Activated CD8-positive, alpha-beta memory T cell treated with anti-CD3 and anti-CD28 coated beads, Interleukin-2, amount 10 ng/mL, durations not matched to agents 7 days and 5 days (primary cell): ENCODE data around the gene GPER1. TPM values are rescaled to one million over a fixed set of nuclear protein-coding genes. Genes with fewer than 3 reads are reported as not detected.

Source experiments
- ATAC-seq: fragments of 150-1000 bp; cut with Tn5 transposase; one replicate; pipeline ENCODE4 v1.10.0; 2021; ENCODE audit warnings: moderate library complexity
- CTCF ChIA-PET: fragments of 350-600 bp; sonication (Branson Sonifier 250); formaldehyde crosslinking; loops from one replicate; lab custom pipeline; 2021; ENCODE audit warnings: antibody characterized with exemption; lab: Charles Lee
- DNase-seq: peaks from one replicate; pipeline ENCODE4 v3.0.0-alpha.2; 2020
- H3K27ac Mint-ChIP-seq: one replicate; pipeline ENCODE4 v1.8.0; 2021; ENCODE audit warnings: mild to moderate bottlenecking, mixed read lengths
- H3K27me3 Mint-ChIP-seq: one replicate; pipeline ENCODE4 v1.8.0; 2021; ENCODE audit warnings: mixed read lengths
- H3K36me3 Mint-ChIP-seq: one replicate; pipeline ENCODE4 v1.8.0; 2021; ENCODE audit warnings: mild to moderate bottlenecking, mixed read lengths
- H3K4me1 Mint-ChIP-seq: one replicate; pipeline ENCODE4 v1.8.0; 2021; ENCODE audit warnings: mixed read lengths
- H3K4me3 Mint-ChIP-seq: one replicate; pipeline ENCODE4 v1.8.0; 2021; ENCODE audit warnings: mild to moderate bottlenecking, moderate library complexity, mixed read lengths
- H3K9me3 Mint-ChIP-seq: one replicate; pipeline ENCODE4 v1.8.0; 2022; ENCODE audit warnings: low read depth, mixed read lengths
- total RNA-seq, 2 experiments: library from RNA; stranded (reverse); gene quantifications; one replicate each; pipeline ENCODE4 v1.2.3, GENCODE V29; 2021

Gene GPER1
- total RNA-seq, 2 experiments from 2014 or later = not detected

DNA sequence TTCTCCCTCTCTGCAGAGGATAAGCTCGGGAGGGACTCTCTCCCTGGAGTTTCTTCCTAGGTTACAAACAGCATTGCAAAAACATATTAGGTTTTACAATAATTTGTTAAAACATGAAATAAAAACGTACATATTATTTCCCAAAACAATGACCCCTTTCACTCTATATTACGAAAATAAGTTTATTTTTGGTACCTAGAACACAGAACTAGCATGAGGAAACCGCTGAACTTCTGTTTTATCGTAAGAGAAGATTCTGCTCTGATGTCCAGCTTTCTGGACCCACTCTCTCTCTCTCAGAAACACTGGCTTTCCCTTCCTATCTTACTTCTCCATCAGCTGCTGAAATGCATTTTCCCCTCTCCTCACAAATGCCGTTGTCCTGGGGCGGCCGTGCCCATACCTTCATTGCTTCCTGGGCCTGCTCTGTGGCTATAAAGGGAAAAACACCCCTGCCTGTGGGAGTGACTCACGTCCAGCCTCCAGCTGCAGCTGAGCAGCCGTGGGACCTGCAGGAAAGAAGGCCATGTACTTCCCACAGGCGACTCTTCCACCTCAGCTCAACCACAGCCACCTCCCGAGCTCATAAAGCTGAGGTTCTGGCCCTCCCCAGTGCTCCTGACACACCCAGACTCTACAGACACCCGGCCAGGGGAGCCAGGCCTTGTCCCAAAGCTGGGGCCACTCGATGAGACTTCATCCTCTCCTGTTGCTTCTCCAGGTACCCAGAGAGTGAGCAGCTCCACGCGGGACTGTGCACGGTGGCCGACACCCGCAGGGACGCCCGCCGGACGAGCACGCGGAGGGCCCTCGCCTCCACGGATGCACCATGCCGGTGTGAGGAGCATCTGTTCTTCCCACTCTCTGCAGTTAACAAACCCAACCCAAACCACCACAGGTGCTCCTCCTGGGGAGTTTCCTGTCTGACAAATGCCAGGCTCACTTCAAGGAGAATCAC, 3.1 kb downstream of the GPER1 start:
- no peak overlapping the region for H3K27ac Mint-ChIP-seq
- CTCF ChIA-PET = interaction anchor here (0.9 to 2.1 kb wide), 6 partner anchors 9 to 98 kb away, joined by 3 to 7 read pairs (median 4); no protein-coding TSS in a partner anchor
- H3K4me3 Mint-ChIP-seq = no peak overlapping the region
- ATAC-seq = no peak
- H3K9me3 Mint-ChIP-seq = no peaks in the 10 kb centered on the region
- peaks cover 6% of the 10 kb centered on the region for H3K27me3 Mint-ChIP-seq
- no peak for DNase-seq
- peaks cover 10% of the 10 kb centered on the region for H3K4me1 Mint-ChIP-seq
- no peaks in the 10 kb centered on the region for H3K36me3 Mint-ChIP-seq

DNA sequence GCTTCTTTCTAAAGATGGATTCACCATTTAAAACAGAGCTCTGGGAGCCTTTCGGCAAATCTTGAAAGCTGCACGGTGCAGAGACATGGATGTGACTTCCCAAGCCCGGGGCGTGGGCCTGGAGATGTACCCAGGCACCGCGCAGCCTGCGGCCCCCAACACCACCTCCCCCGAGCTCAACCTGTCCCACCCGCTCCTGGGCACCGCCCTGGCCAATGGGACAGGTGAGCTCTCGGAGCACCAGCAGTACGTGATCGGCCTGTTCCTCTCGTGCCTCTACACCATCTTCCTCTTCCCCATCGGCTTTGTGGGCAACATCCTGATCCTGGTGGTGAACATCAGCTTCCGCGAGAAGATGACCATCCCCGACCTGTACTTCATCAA, 3.7 kb downstream of the GPER1 start:
- DNase-seq (no peak), ATAC-seq (no peak)
- H3K4me1 Mint-ChIP-seq = peaks cover 10% of the 10 kb centered on the region
- no peaks in the 10 kb centered on the region for H3K9me3 Mint-ChIP-seq
- H3K4me3 Mint-ChIP-seq = no peak overlapping the region
- H3K27me3 Mint-ChIP-seq = peaks cover 6% of the 10 kb centered on the region
- no peaks in the 10 kb centered on the region for H3K36me3 Mint-ChIP-seq
- CTCF ChIA-PET = interaction anchor here (1.2 to 2.1 kb wide), 4 partner anchors 26 to 98 kb away, joined by 3 to 7 read pairs (median 4); no protein-coding TSS in a partner anchor
- H3K27ac Mint-ChIP-seq = no peak overlapping the region

DNA sequence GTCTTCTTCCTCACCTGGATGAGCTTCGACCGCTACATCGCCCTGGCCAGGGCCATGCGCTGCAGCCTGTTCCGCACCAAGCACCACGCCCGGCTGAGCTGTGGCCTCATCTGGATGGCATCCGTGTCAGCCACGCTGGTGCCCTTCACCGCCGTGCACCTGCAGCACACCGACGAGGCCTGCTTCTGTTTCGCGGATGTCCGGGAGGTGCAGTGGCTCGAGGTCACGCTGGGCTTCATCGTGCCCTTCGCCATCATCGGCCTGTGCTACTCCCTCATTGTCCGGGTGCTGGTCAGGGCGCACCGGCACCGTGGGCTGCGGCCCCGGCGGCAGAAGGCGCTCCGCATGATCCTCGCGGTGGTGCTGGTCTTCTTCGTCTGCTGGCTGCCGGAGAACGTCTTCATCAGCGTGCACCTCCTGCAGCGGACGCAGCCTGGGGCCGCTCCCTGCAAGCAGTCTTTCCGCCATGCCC, 4.3 kb downstream of the GPER1 start:
- Mint-ChIP-seq H3K36me3 (no peaks in the 10 kb centered on the region), H3K4me3 (no peak overlapping the region), H3K4me1 (peaks cover 4% of the 10 kb centered on the region), H3K27ac (no peak overlapping the region), H3K27me3 (peaks cover 3% of the 10 kb centered on the region), H3K9me3 (no peaks in the 10 kb centered on the region)
- CTCF ChIA-PET = interaction anchor here (1.2 to 2.1 kb wide), 4 partner anchors 26 to 99 kb away, joined by 3 to 7 read pairs (median 4); no protein-coding TSS in a partner anchor
- ATAC-seq = no peak
- DNase-seq = no peak

DNA sequence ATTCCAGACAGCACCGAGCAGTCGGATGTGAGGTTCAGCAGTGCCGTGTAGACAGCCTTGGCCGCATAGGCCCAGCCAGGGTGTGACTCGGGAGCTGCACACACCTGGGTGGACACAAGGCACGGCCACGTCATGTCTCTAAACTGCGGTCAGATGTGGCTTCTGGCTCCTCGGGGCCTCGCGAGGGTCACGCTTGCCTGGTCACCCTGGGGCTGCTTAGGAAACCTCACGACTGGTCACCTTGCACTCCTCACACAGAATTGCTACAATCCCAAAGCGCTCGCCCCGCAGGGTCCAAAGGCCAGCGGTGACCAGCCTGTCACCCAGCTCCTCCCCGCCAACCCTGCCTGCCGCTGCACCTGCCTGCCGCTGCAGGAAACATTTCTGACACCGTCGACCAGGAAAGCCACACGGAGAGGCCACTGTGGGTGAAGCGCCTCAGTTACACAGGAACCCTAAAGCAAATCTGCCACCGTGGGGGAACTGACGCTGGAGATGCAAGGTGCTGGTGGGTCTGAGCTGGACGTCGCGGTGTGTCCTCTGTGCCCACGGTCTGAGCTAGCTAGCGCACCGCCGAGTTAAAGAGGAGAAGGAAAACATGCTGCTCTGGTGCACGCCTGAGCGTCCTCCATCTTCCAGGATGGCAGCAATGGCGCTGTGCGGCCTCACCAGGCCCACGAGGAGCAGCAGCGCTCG, 5.0 kb downstream of the GPER1 start:
- ATAC-seq (no peak), DNase-seq (no peak)
- Mint-ChIP-seq H3K9me3 (no peaks in the 10 kb centered on the region), H3K27ac (no peak overlapping the region), H3K4me1 (peaks cover 3% of the 10 kb centered on the region), H3K4me3 (no peak overlapping the region), H3K36me3 (peaks cover 1% of the 10 kb centered on the region), H3K27me3 (no peaks in the 10 kb centered on the region)
- CTCF ChIA-PET = interaction anchor here (1.2 to 2.1 kb wide), 3 partner anchors 27 to 100 kb away, joined by 4 to 7 read pairs (median 5); no protein-coding TSS in a partner anchor

DNA sequence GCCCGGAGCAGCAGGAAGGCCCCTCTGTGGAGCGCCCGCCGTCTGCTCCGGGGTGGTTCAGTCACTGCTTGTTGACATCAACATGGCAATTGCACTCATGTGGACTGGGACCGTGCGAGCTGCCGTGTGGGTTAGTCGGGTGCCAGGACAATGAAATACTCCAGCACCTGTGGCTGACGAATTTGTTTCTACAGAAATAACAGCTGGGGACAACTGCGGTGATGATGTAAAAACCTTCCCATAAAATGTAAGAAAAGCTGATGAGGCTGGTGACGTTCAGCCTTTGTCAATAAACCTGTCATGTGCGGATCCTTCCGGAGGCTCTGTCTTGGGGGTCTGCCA, 5.6 kb downstream of the GPER1 start:
- DNase-seq (no peak), ATAC-seq (no peak)
- H3K27me3 Mint-ChIP-seq = no peaks in the 10 kb centered on the region
- no peak overlapping the region for H3K27ac Mint-ChIP-seq
- H3K9me3 Mint-ChIP-seq = peaks cover 3% of the 10 kb centered on the region
- peaks cover 3% of the 10 kb centered on the region for H3K4me1 Mint-ChIP-seq
- H3K4me3 Mint-ChIP-seq = no peak overlapping the region
- CTCF ChIA-PET = interaction anchor here (1.9 kb wide), 1 partner anchor 28 kb away, joined by 5 read pairs; no protein-coding TSS in a partner anchor
- H3K36me3 Mint-ChIP-seq = peaks cover 1% of the 10 kb centered on the region

DNA sequence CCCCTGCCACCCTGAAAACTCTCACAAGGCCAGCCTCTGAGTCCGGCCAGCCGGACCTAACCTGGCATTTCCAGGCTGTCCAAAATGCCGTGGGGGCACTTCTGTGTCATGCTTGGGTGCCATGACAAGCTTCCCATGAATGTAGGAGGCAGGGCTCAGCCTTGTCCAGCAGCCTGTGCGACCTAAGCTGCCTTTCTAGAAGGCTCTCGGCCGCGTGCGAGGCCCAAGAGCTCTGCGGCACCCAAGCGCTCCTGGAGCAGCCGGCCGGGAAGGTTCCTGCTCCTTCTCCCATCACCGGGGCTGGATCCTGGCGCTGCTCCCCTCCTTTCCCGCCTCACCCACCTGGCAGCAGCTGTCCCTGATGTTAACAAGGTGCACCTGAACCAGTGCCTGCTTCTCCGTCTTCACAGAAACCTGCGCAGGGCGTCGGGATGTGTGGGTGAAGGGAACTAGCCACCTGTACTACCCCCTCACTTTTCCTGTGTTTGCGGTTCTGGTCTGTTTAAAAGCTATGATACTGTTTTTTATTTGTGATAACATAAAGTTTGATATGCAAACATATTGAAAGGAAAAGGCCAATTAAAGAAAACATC, 6.1 kb downstream of the GPER1 start:
- CTCF ChIA-PET = interaction anchor here (1.2 to 1.9 kb wide), 2 partner anchors 8 to 29 kb away, joined by 5 read pairs; no protein-coding TSS in a partner anchor
- Mint-ChIP-seq H3K9me3 (peaks cover 3% of the 10 kb centered on the region), H3K4me1 (peaks cover 3% of the 10 kb centered on the region), H3K36me3 (peaks cover 1% of the 10 kb centered on the region), H3K4me3 (no peak overlapping the region), H3K27ac (no peak overlapping the region), H3K27me3 (no peaks in the 10 kb centered on the region)
- DNase-seq = no peak
- no peak for ATAC-seq

DNA sequence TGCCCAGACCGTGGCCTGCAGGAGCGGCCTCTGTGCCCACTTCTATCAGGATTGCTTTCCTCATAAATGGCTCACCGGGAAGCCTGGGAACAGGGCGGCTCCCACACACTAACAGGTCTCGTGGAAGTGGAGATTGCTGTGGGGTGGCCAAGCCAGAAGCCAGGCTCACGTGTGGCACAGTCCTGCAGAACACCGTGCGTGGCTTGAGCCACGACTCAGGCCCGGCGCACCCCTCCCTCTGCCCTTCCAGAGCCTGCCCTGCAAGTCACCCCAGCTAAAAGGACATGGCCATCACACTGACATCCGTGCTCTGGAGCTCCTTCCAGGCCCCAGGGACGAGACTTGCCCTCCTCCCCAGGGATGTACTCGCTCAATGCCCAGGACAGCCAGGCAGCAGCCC, 7.0 kb downstream of the GPER1 start:
- H3K27me3 Mint-ChIP-seq = no peaks in the 10 kb centered on the region
- H3K4me1 Mint-ChIP-seq = peaks cover 3% of the 10 kb centered on the region
- CTCF ChIA-PET = interaction anchor here (1.2 to 1.9 kb wide), 2 partner anchors 9 to 102 kb away, joined by 5 to 6 read pairs; no protein-coding TSS in a partner anchor
- peaks cover 1% of the 10 kb centered on the region for H3K36me3 Mint-ChIP-seq
- no peak for ATAC-seq
- no peak overlapping the region for H3K27ac Mint-ChIP-seq
- H3K9me3 Mint-ChIP-seq = peaks cover 3% of the 10 kb centered on the region
- no peak overlapping the region for H3K4me3 Mint-ChIP-seq
- no peak for DNase-seq

DNA sequence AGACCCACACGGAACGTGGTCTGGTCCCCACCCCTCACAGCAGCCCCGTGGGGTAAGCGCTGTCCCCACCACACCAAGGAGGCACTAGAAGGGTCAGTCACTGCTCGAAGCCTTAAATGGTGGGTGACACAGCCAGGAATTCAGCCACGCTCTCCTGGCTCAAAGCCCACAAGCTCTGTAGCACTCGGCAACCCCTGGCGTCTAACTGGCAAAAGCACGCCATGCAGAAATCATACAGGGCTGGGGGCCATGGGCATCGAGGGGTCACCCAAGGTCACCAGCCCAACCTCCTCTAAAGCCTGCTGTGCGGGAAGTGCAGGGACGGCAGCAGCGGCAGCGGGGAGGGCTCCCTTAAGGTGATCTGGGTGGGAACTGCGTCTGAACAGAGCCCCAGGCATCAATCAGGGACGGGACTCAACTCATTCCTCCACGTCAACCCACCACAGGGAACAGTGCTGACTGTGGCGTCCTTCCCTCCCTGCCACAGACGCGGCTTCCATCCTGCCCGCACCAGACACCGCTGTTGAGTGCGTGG, 7.8 kb downstream of the GPER1 start:
- ATAC-seq (no peak), DNase-seq (no peak)
- Mint-ChIP-seq H3K36me3 (peaks cover 1% of the 10 kb centered on the region), H3K4me1 (peaks cover 3% of the 10 kb centered on the region), H3K27ac (no peak overlapping the region), H3K9me3 (peaks cover 3% of the 10 kb centered on the region), H3K4me3 (no peak overlapping the region), H3K27me3 (no peaks in the 10 kb centered on the region)
- CTCF ChIA-PET = interaction anchor here (1.2 to 1.9 kb wide), 3 partner anchors 10 to 379 kb away, joined by 3 to 6 read pairs (median 4); no protein-coding TSS in a partner anchor

DNA sequence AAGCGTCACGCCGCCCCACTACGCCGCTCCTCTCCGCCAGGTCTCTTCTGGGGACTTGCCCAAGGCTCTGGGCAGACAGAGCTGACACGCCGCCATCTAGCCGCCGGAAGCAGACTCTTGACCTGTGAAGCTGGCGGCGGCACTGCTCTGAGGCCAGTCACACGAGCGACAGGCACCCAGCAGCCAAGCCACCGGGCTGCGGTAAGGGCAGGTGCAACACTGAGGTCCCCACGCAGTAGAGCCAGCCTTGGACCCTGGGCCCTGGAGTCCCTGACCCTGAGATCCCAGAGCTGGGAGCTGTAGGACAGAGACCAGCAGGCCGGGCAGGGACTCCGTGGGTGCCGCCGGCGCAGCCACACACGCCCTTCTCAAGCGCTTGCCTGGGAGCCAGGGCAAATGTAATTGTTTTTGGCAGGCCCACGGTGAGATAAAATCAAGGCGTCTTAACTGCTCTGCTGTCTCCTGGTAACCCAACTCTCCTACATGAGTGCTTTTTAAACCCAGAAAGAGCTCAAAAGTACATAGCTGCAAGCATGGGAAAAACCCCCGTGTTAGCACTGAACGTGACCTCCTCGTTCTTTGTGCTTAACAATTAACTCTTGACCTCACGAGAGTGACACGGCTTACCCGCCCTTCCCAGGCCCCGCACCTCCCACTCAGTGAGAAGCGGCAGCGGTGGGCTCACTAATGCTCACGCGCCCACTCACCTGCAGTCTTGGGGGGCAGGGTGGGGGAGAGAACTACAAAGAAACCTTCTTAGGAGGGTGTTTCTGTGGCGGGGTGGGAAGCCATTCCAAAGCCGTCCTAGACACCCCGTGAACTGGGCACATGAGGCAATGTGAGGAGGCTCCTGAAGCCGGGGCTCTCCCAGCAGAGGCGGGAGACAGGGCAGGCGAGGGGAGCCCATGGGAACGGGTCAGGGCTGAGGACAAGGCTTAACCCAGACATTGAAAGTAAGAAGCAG, 8.5 kb downstream of the GPER1 start:
- no peak overlapping the region for H3K27ac Mint-ChIP-seq
- H3K4me1 Mint-ChIP-seq = peaks cover 3% of the 10 kb centered on the region
- H3K36me3 Mint-ChIP-seq = peaks cover 1% of the 10 kb centered on the region
- H3K4me3 Mint-ChIP-seq = no peak overlapping the region
- DNase-seq = no peak
- no peaks in the 10 kb centered on the region for H3K27me3 Mint-ChIP-seq
- H3K9me3 Mint-ChIP-seq = peaks cover 3% of the 10 kb centered on the region
- CTCF ChIA-PET = interaction anchor here (1.2 to 1.9 kb wide), 3 partner anchors 11 to 378 kb away, joined by 3 to 6 read pairs (median 4); no protein-coding TSS in a partner anchor
- no peak for ATAC-seq

DNA sequence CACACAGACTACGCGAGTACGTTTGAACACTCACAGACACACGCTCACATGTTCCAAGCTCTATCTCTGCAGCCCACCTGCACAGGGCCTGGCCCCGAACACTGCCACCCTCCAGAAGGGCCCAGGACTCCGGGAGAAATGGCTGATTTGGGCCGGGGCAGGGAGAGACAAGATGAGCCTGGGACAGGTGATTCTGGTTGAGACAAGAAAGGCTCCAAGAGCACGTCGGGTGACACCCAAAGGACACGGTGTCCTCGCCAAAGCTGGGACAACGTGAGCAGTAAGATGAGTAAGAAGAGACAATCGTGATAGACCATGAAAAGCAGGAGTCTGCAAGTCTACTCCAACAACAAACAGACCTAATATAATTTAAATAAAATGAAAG, 9.2 kb downstream of the GPER1 start:
- Mint-ChIP-seq H3K4me3 (no peak overlapping the region), H3K27me3 (no peaks in the 10 kb centered on the region), H3K27ac (no peak overlapping the region), H3K36me3 (peaks cover 1% of the 10 kb centered on the region), H3K9me3 (peaks cover 3% of the 10 kb centered on the region), H3K4me1 (peaks cover 3% of the 10 kb centered on the region)
- ATAC-seq (no peak), DNase-seq (no peak)
- CTCF ChIA-PET = interaction anchor here (1.2 to 1.4 kb wide), 2 partner anchors 11 to 377 kb away, joined by 3 to 4 read pairs; no protein-coding TSS in a partner anchor

DNA sequence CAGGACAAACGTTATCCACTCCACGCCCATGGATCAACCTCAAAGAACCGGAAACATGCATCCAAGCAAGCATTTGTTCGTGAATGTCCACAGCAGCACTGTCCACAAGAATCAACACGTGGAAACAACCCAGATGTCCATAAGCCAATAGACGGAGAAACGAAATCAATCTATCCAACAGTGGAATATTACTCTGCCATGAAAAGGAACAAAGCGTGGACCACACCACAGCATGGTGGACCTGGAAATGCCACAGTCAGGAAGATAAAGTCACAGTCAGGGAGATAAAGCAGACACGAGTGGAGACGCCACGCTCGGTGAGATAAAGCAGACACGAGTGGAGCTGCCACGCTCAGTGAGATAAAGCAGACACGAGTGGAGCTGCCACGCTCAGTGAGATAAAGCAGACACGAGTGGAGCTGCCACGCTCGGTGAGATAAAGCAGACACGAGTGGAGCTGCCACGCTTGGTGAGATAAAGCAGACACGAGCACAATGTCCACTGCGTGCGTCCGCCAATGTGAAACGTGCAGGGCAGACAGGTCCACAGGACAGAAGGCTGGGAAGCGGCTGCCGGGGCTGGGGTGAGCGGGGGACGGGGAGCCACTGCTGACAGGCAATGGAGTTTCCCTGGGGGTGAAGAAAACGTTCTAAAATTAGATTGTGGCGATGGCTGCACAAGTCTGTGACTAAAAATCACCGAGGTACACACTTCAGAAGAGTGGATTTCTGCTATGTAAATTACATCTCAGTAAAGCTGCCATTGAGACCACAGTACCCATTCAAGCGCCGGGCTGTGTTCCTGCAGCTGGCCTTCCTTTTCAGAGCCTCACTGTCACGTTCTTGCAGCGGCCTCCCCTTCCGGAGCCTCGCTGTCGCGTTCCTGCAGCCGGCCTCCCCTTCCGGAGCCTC, 10.6 kb downstream of the GPER1 start:
- peaks cover 14% of the 10 kb centered on the region for H3K4me1 Mint-ChIP-seq
- ATAC-seq = no peak
- CTCF ChIA-PET = interaction anchor here (1.5 kb wide), 2 partner anchors 11 to 105 kb away, joined by 3 to 4 read pairs; partner anchors contain the start of gene GPER1

More for the DNA sequence above, 10.6 kb downstream of the GPER1 start:
- peaks cover 3% of the 10 kb centered on the region for H3K9me3 Mint-ChIP-seq
- no peak overlapping the region for H3K27ac Mint-ChIP-seq
- H3K4me3 Mint-ChIP-seq = no peak overlapping the region
- H3K27me3 Mint-ChIP-seq = no peaks in the 10 kb centered on the region
- no peak for DNase-seq
- H3K36me3 Mint-ChIP-seq = peaks cover 1% of the 10 kb centered on the region
